A172 (cell line): ENCODE measurements around the gene SYK. TPM values are rescaled to one million over a fixed set of nuclear protein-coding genes. Genes with fewer than 3 reads are reported as not detected.

Experiments
- DNase-seq: peaks from one replicate; pipeline ENCODE4 v3.0.0-alpha.2; 2015; ENCODE audit warnings: low spot score
- total RNA-seq: library from RNA; depleted of rRNA; stranded (reverse); fragments of >200 nt; shearing (Covaris generic); gene quantifications from 2 replicates; pipeline ENCODE4 v1.2.3, GENCODE V29; 2014; rRNA removed

The SYK gene
- total RNA-seq, 1 experiment from 2014 or later = not detected

GRCh38 chr9:90945336-90945735, 143.7 kb downstream of the SYK start:
- DNase-seq = no peak

- no peak for DNase-seq
These were observed 145.4 kb downstream of the SYK start for GRCh38 chr9:90946982-90947381.

Other genes with a start within 250 kb of the SYK start
- not detected in 2 replicates for gene DIRAS2, start 159.0 kb upstream of the SYK start, total RNA-seq